Esophagus squamous epithelium (tissue), 4 donors: Measurements from ENCODE around the gene HIPK2.

ENCODE experiments used
- CTCF ChIP-seq, 6 experiments: fragments of 450-650 bp in 4 of 6; fragments of 200-600 bp in 2 of 6; sonication (generic) in 2 of 6; IDR thresholded peaks; one replicate each; pipeline ENCODE4 v1.5.1; 2016 to 2019; ENCODE audit warnings: antibody characterized with exemption in 6 of 6, mild to moderate bottlenecking in 4 of 6, moderate library complexity in 4 of 6
- POLR2A ChIP-seq, 4 donors: fragments of 450-650 bp; IDR thresholded peaks; one replicate each; pipeline ENCODE4 v1.6.1; 2017; ENCODE audit warnings: antibody characterized with exemption in 4 of 4, mild to moderate bottlenecking in 4 of 4, moderate library complexity in 3 of 4

DNA sequence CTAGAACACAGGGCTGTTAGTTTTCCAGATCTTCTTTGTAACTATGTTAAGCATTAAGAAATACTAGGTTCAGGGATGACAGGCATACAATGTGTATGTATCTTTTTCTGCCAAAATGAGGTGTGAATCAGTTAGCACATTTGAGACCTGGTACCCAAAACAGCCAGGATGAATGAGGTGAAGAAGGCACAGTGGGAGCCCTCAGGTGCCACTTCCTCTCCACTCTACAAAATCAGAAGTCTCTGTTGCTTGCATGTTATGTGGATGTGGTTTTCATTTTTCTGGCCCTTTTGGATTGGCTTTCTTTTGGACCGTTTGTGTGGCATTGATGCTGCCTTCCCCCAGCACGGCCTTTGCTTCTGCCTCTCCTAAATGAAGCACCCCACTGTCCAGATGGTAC, 35.9 kb upstream of the HIPK2 start:
- TF ChIP-seq CTCF (IDR thresholded peaks at IDR 0.05), result no peak
- no peak for TF ChIP-seq POLR2A (IDR thresholded peaks at IDR 0.05)
